ENCODE data around the gene DRAXIN. TPM values are rescaled to one million over a fixed set of nuclear protein-coding genes. Genes with fewer than 3 reads are reported as not detected.

DRAXIN gene
- total RNA-seq, 2 donors from 2014 or later = 0.05 to 0.09 TPM

- intact Hi-C loops (cut with DNase I) = loop anchor here in 1 of 2 donors (5.0 kb wide), 1 partner anchor 63 kb away; no protein-coding TSS in a partner anchor
- peak; percentile 81 for DNase-seq (ENCODE audit: low spot score)
Measured at GRCh38 chr1:11654137-11654938, 37.2 kb upstream of the DRAXIN start, which contains the start of the genes FBXO2 and FBXO44. FBXO2 (minus strand) TSS chr1:11654429; CDS start chr1:11654340, 89 bp downstream. FBXO44 (plus strand) TSS chr1:11654877; CDS start chr1:11655836, 959 bp downstream.

- no peak for DNase-seq (ENCODE audit: low spot score)
- intact Hi-C loops (cut with DNase I) = loop anchor here in 1 of 2 donors (5.0 kb wide), 1 partner anchor 62 kb away; no protein-coding TSS in a partner anchor
Measured at GRCh38 chr1:11654939-11655808, 36.3 kb upstream of the DRAXIN start.

GRCh38 chr1:11657654-11658053, 33.9 kb upstream of the DRAXIN start:
- intact Hi-C loops (cut with DNase I) = no loop called here
- DNase-seq (ENCODE audit: low spot score) = no peak

GRCh38 chr1:11658542-11658941, 33.0 kb upstream of the DRAXIN start:
- intact Hi-C loops (cut with DNase I) = no loop called here
- no peak for DNase-seq (ENCODE audit: low spot score)

- DNase-seq (ENCODE audit: low spot score) = no peak
- intact Hi-C loops (cut with DNase I) = loop anchor here in 1 of 2 donors (5.0 kb wide), 1 partner anchor 58 kb away; no protein-coding TSS in a partner anchor
Measured at GRCh38 chr1:11659748-11660147, 31.8 kb upstream of the DRAXIN start.

GRCh38 chr1:11661103-11661502, 30.4 kb upstream of the DRAXIN start:
- intact Hi-C loops (cut with DNase I) = loop anchor here in 1 of 2 donors (5.0 kb wide), 1 partner anchor 56 kb away; no protein-coding TSS in a partner anchor
- DNase-seq (ENCODE audit: low spot score) = no peak

GRCh38 chr1:11664336-11665065, 27.0 kb upstream of the DRAXIN start:
- no peak for DNase-seq (ENCODE audit: low spot score)
- intact Hi-C loops (cut with DNase I) = loop anchor here in 1 of 2 donors (5.0 kb wide), 1 partner anchor 53 kb away; no protein-coding TSS in a partner anchor

GRCh38 chr1:11668516-11668915, 23.0 kb upstream of the DRAXIN start:
- DNase-seq (ENCODE audit: low spot score) = no peak
- intact Hi-C loops (cut with DNase I) = no loop called here

- DNase-seq (ENCODE audit: low spot score) = no peak
- intact Hi-C loops (cut with DNase I) = no loop called here
Measured at GRCh38 chr1:11670747-11671146, 20.8 kb upstream of the DRAXIN start.

- DNase-seq (ENCODE audit: low spot score) = no peak
- intact Hi-C loops (cut with DNase I) = no loop called here
Measured at GRCh38 chr1:11671205-11671543, 20.3 kb upstream of the DRAXIN start.

- DNase-seq (ENCODE audit: low spot score) = no peak
- intact Hi-C loops (cut with DNase I) = no loop called here
Measured at GRCh38 chr1:11671544-11672286, 19.8 kb upstream of the DRAXIN start.

GRCh38 chr1:11673089-11673769, 18.3 kb upstream of the DRAXIN start:
- intact Hi-C loops (cut with DNase I) = no loop called here
- peak; percentile 53 for DNase-seq (ENCODE audit: low spot score)

GRCh38 chr1:11674488-11674887, 17.0 kb upstream of the DRAXIN start:
- intact Hi-C loops (cut with DNase I) = no loop called here
- no peak for DNase-seq (ENCODE audit: low spot score)

GRCh38 chr1:11675325-11675724, 16.2 kb upstream of the DRAXIN start:
- DNase-seq (ENCODE audit: low spot score) = no peak
- intact Hi-C loops (cut with DNase I) = no loop called here

- intact Hi-C loops (cut with DNase I) = no loop called here
- no peak for DNase-seq (ENCODE audit: low spot score)
Measured at GRCh38 chr1:11676386-11677103, 15.0 kb upstream of the DRAXIN start.

- DNase-seq (ENCODE audit: low spot score) = no peak
- intact Hi-C loops (cut with DNase I) = no loop called here
Measured at GRCh38 chr1:11678442-11678841, 13.1 kb upstream of the DRAXIN start.

GRCh38 chr1:11680270-11681070, 11.0 kb upstream of the DRAXIN start:
- intact Hi-C loops (cut with DNase I) = no loop called here
- peak; percentile 85 for DNase-seq (ENCODE audit: low spot score)
